K562 (cell line): ENCODE measurements around the gene VTN. TPM values are rescaled to one million over a fixed set of nuclear protein-coding genes. Genes with fewer than 3 reads are reported as not detected.

ENCODE experiments used
- CCNT2 ChIP-seq: IDR thresholded peaks from 2 replicates; pipeline ENCODE4 v1.6.1; 2011; ENCODE audit warnings: borderline replicate concordance, low read depth, mild to moderate bottlenecking, moderate library complexity, mixed read lengths, low read length; ENCODE audit not compliant: insufficient read length; ENCODE audit errors: extremely low read depth
- CXXC5 ChIP-seq: fragments of 250-450 bp; sonication (Bioruptor Pico); IDR thresholded peaks from 2 replicates; pipeline ENCODE4 v1.8.0; 2022; ENCODE audit warnings: inconsistent platforms, mild to moderate bottlenecking, moderate library complexity
- DEAF1 ChIP-seq: fragments of 450-650 bp; formaldehyde crosslinking; IDR thresholded peaks from 2 replicates; pipeline ENCODE4 v1.4.0; 2020; ENCODE audit warnings: mild to moderate bottlenecking, moderate library complexity
- E2F8 ChIP-seq: fragments of 450-650 bp; IDR thresholded peaks from 2 replicates; pipeline ENCODE4 v1.7.1; 2018; ENCODE audit warnings: mild to moderate bottlenecking, low read depth; ENCODE audit not compliant: partially characterized antibody
- FOXK2 ChIP-seq, 2 experiments: fragments of 450-650 bp; IDR thresholded peaks in 1 of 2; conservative IDR thresholded peaks in 1 of 2; 2 replicates each; pipeline ENCODE4 v1.6.1; 2016; ENCODE audit warnings: low read depth in 2 of 2, mild to moderate bottlenecking in 1 of 2
- GTF2F1 ChIP-seq: IDR thresholded peaks from 2 replicates; pipeline ENCODE4 v1.6.1; 2011; ENCODE audit warnings: low read depth, low read length, improper control_type of control experiment
- HDAC3 ChIP-seq: fragments of 450-650 bp; IDR thresholded peaks from 2 replicates; pipeline ENCODE4 v1.6.1; 2018; ENCODE audit warnings: borderline replicate concordance, mild to moderate bottlenecking, moderate library complexity; ENCODE audit not compliant: partially characterized antibody
- HMG20B ChIP-seq: fragments of 250-450 bp; sonication (Bioruptor Pico); IDR thresholded peaks from 2 replicates; pipeline ENCODE4 v1.5.0; 2021; ENCODE audit warnings: mild to moderate bottlenecking
- KLF10 ChIP-seq: fragments of 250-450 bp; sonication (Bioruptor Pico); IDR thresholded peaks from 2 replicates; pipeline ENCODE4 v1.6.1; 2021; ENCODE audit warnings: matching md5 sums
- LEF1 ChIP-seq: fragments of 450-650 bp; IDR thresholded peaks from 2 replicates; pipeline ENCODE4 v1.6.1; 2016; ENCODE audit warnings: mild to moderate bottlenecking
- NR1H2 ChIP-seq: sonication (generic); formaldehyde crosslinking; IDR thresholded peaks from 2 replicates; pipeline ENCODE4 v1.4.0; 2020; ENCODE audit warnings: mild to moderate bottlenecking, missing genetic modification reagents
- NR2C2 ChIP-seq, 2 experiments: fragments of 200-800 bp in 1 of 2; sonication (Bioruptor generic) in 1 of 2; sonication (generic) in 1 of 2; formaldehyde crosslinking in 1 of 2; IDR thresholded peaks; 2 replicates each; pipeline versions ENCODE4 v1.6.1 to v1.8.0; 2016 to 2022; ENCODE audit warnings: mild to moderate bottlenecking in 1 of 2, missing compliant biosample characterization in 1 of 2, missing genetic modification characterization in 1 of 2, missing genetic modification reagents in 1 of 2
- PHF8 ChIP-seq: fragments of 200-600 bp; sonication (generic); IDR thresholded peaks from 2 replicates; pipeline ENCODE4 v1.6.1; 2012; ENCODE audit warnings: mixed run types, mild to moderate bottlenecking, inconsistent platforms, low read length, moderate library complexity, borderline replicate concordance
- RBM25 ChIP-seq: fragments of 200-400 bp; formaldehyde crosslinking; IDR thresholded peaks from 2 replicates; pipeline ENCODE4 v1.6.1; 2018; ENCODE audit warnings: low read length, low read depth, moderate library complexity; ENCODE audit not compliant: severe bottlenecking
- SMARCA4 ChIP-seq: fragments of 450-650 bp; IDR thresholded peaks from 2 replicates; pipeline ENCODE4 v1.6.1; 2016
- SNAPC5 ChIP-seq: fragments of 250-450 bp; sonication (Bioruptor Pico); IDR thresholded peaks from 2 replicates; pipeline ENCODE4 v1.8.0; 2021; ENCODE audit warnings: moderate library complexity, mild to moderate bottlenecking, inconsistent platforms
- SP2 ChIP-seq: IDR thresholded peaks from 2 replicates; pipeline ENCODE4 v1.6.1; 2011; ENCODE audit warnings: mild to moderate bottlenecking, low read depth, low read length, moderate library complexity; ENCODE audit not compliant: poor library complexity, severe bottlenecking; ENCODE audit errors: extremely low read depth
- TSC22D4 ChIP-seq: fragments of 450-650 bp; IDR thresholded peaks from 2 replicates; pipeline ENCODE4 v1.6.1; 2016; ENCODE audit warnings: missing genetic modification characterization, missing biosample characterization, control low read depth
- ZFP1 ChIP-seq: fragments of 450-650 bp; formaldehyde crosslinking; IDR thresholded peaks from 2 replicates; pipeline ENCODE4 v1.4.0; 2020; ENCODE audit warnings: mild to moderate bottlenecking, mixed read lengths
- ZNF239 ChIP-seq: fragments of 250-450 bp; sonication (Bioruptor Pico); IDR thresholded peaks from 2 replicates; pipeline ENCODE4 v1.4.0; 2020; ENCODE audit warnings: mild to moderate bottlenecking
- polyA plus RNA-seq, 8 experiments: library from polyadenylated mRNA; depleted of rRNA in 4 of 8; stranded (reverse) in 5 of 8; unstranded in 3 of 8; fragments of >200 nt; fragmentation: Nextera tagmentation in 2 of 8; fragmentation: Illumina TruSeq in 1 of 8; extraction: Ambion mirVana in 2 of 8; extraction: Trizol in 1 of 8; gene quantifications; 2 replicates each; pipeline versions ENCODE4 v1.2.1 to v1.2.3, GENCODE V29; 2011 to 2014; ENCODE audit warnings: inconsistent platforms in 1 of 8, missing spikeins in 1 of 8
- total RNA-seq, 7 experiments: library from RNA; depleted of rRNA in 6 of 7; stranded (reverse); fragments of >200 nt in 6 of 7; fragmentation: Illumina TruSeq in 2 of 7; extraction: Trizol in 2 of 7; gene quantifications; 2 replicates each; pipeline versions ENCODE4 v1.2.1 to v1.2.3, GENCODE V29; 2011 to 2021; ENCODE audit warnings: low replicate concordance in 1 of 7
- TF ChIP-seq, protein P1 (sequence below): fragments of 250-450 bp; sonication (Bioruptor Pico); IDR thresholded peaks from 2 replicates; pipeline ENCODE4 v1.4.0; 2020; ENCODE audit warnings: mild to moderate bottlenecking

The VTN gene
- total and polyA plus RNA-seq, 9 of the 15 experiments (the other 6 are each of a cell fraction or from before 2014, with no cell fraction given), result 0.13 to 1.0 (median 0.29) TPM; not detected in 1

- TF ChIP-seq NR1H2 (no peak), CXXC5 (CRISPR knock-in tag) (peak; percentile 97), SNAPC5 (CRISPR knock-in tag) (no peak), SMARCA4 (peak; percentile 70), NR2C2 (CRISPR knock-in tag; IDR thresholded peaks at IDR 0.05) (no peak), NR2C2 (tag; IDR thresholded peaks at IDR 0.05) (0 out of 2 replicates have a peak, but pooled peaks have one; percentile 39), FOXK2 (conservative IDR thresholded peaks at IDR 0.05 in 1 of 2, IDR thresholded peaks at IDR 0.05 in 1 of 2; ENCODE audit: low read depth in 2 of 2) (peak in 1 of 2 experiments; percentile 63; a peak in 2 of 4 replicates), ZFP1 (CRISPR knock-in tag) (no peak), DEAF1 (CRISPR knock-in tag) (no peak), LEF1 (0 out of 2 replicates have a peak, but pooled peaks have one; percentile 33), CCNT2 (peak; percentile 69), SP2 (peak; percentile 49), PHF8 (peak; percentile 72), HMG20B (CRISPR knock-in tag) (no peak), RBM25 (peak; percentile 87), ZNF239 (CRISPR knock-in tag) (no peak), KLF10 (CRISPR knock-in tag) (no peak), GTF2F1 (0 out of 2 replicates have a peak, but pooled peaks have one; percentile 18), HDAC3 (no peak), TSC22D4 (tag) (no peak), E2F8 (peak; percentile 45)
- TF ChIP-seq, protein P1, sequence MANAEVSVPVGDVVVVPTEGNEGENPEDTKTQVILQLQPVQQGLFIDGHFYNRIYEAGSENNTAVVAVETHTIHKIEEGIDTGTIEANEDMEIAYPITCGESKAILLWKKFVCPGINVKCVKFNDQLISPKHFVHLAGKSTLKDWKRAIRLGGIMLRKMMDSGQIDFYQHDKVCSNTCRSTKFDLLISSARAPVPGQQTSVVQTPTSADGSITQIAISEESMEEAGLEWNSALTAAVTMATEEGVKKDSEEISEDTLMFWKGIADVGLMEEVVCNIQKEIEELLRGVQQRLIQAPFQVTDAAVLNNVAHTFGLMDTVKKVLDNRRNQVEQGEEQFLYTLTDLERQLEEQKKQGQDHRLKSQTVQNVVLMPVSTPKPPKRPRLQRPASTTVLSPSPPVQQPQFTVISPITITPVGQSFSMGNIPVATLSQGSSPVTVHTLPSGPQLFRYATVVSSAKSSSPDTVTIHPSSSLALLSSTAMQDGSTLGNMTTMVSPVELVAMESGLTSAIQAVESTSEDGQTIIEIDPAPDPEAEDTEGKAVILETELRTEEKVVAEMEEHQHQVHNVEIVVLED (CRISPR knock-in tag), result peak; percentile 77
Measured at GRCh38 chr17:28318759-28319597, 51.1 kb downstream of the VTN start, which contains the start of gene TMEM97 (continued).
